Large intestine (tissue), 3 donors: ENCODE results near the gene MAP3K4. TPM values are rescaled to one million over a fixed set of nuclear protein-coding genes. Genes with fewer than 3 reads are reported as not detected.

Experiments
- DNase-seq, 2 donors: peaks; one replicate each; pipeline versions ENCODE4 v3.0.0 to v3.0.0-alpha.2; 2013
- H3K27ac ChIP-seq: one replicate; pipeline ENCODE4 v1.5.1; 2013; ENCODE audit warnings: low read length
- H3K27me3 ChIP-seq: 2 replicates; pipeline ENCODE4 v1.6.1; 2013; ENCODE audit warnings: low read length; ENCODE audit not compliant: control insufficient read depth, insufficient read depth
- H3K36me3 ChIP-seq: 2 replicates; pipeline ENCODE4 v1.6.1; 2013; ENCODE audit warnings: low read length; ENCODE audit not compliant: control insufficient read depth, insufficient read depth
- H3K4me1 ChIP-seq: one replicate; pipeline ENCODE4 v1.6.1; 2013; ENCODE audit warnings: low read length; ENCODE audit not compliant: control insufficient read depth, insufficient read depth
- H3K4me3 ChIP-seq: one replicate; pipeline ENCODE4 v1.5.1; 2013; ENCODE audit warnings: low read length
- H3K9me3 ChIP-seq: one replicate; pipeline ENCODE4 v1.6.1; 2013; ENCODE audit warnings: mild to moderate bottlenecking, low read depth, low read length, moderate library complexity; ENCODE audit not compliant: control insufficient read depth
- WGBS: methylation state at CpG from one replicate; pipeline ENCODE4 v1.1.5; 2013; ENCODE audit warnings: low lambda C conversion rate; ENCODE audit not compliant: insufficient coverage; 5-methylcytosine and 5-hydroxymethylcytosine counted together
- polyA plus RNA-seq: library from polyadenylated mRNA; unstranded; fragments of 120-200 nt; gene quantifications from one replicate; pipeline ENCODE4 v1.2.1, GENCODE V29; 2013

MAP3K4 gene
- polyA plus RNA-seq, 1 donor, result 30.1 TPM

GRCh38 chr6:161139766-161140553 lies 148.4 kb downstream of the MAP3K4 start:
- peaks cover 5% of the 10 kb centered on the region for H3K9me3 ChIP-seq
- no peaks in the 10 kb centered on the region for H3K27me3 ChIP-seq
- H3K4me1 ChIP-seq, result no peaks in the 10 kb centered on the region
- no peak overlapping the region for H3K4me3 ChIP-seq
- H3K36me3 ChIP-seq, result peaks cover 12% of the 10 kb centered on the region
- no peak for DNase-seq
- WGBS, result no CpG with 5 or more reads among the region's 28 CpGs
- H3K27ac ChIP-seq, result no peak overlapping the region

GRCh38 chr6:161140554-161140875 lies 148.9 kb downstream of the MAP3K4 start:
- no peak overlapping the region for H3K4me3 ChIP-seq
- DNase-seq, result no peak
- peaks cover 10% of the 10 kb centered on the region for H3K36me3 ChIP-seq
- H3K4me1 ChIP-seq, result no peaks in the 10 kb centered on the region
- no peak overlapping the region for H3K27ac ChIP-seq
- H3K9me3 ChIP-seq, result peaks cover 5% of the 10 kb centered on the region
- H3K27me3 ChIP-seq, result no peaks in the 10 kb centered on the region
- 100% methylated on average over 1 of the region's 10 CpGs for WGBS

- peaks cover 10% of the 10 kb centered on the region for H3K36me3 ChIP-seq
- no peak overlapping the region for H3K4me3 ChIP-seq
- H3K27ac ChIP-seq, result no peak overlapping the region
- no CpG with 5 or more reads among the region's 11 CpGs for WGBS
- no peak for DNase-seq
- no peaks in the 10 kb centered on the region for H3K27me3 ChIP-seq
- H3K9me3 ChIP-seq, result peaks cover 5% of the 10 kb centered on the region
- H3K4me1 ChIP-seq, result no peaks in the 10 kb centered on the region
Observed at GRCh38 chr6:161141173-161141572, 149.6 kb downstream of the MAP3K4 start.

GRCh38 chr6:161142957-161143296 lies 151.4 kb downstream of the MAP3K4 start:
- H3K4me3 ChIP-seq, result no peak overlapping the region
- H3K27me3 ChIP-seq, result no peaks in the 10 kb centered on the region
- H3K36me3 ChIP-seq, result peaks cover 4% of the 10 kb centered on the region
- peaks cover 5% of the 10 kb centered on the region for H3K9me3 ChIP-seq
- H3K27ac ChIP-seq, result no peak overlapping the region
- WGBS, result no CpG with 5 or more reads among the region's 5 CpGs
- DNase-seq, result no peak
- H3K4me1 ChIP-seq, result no peaks in the 10 kb centered on the region

DNA sequence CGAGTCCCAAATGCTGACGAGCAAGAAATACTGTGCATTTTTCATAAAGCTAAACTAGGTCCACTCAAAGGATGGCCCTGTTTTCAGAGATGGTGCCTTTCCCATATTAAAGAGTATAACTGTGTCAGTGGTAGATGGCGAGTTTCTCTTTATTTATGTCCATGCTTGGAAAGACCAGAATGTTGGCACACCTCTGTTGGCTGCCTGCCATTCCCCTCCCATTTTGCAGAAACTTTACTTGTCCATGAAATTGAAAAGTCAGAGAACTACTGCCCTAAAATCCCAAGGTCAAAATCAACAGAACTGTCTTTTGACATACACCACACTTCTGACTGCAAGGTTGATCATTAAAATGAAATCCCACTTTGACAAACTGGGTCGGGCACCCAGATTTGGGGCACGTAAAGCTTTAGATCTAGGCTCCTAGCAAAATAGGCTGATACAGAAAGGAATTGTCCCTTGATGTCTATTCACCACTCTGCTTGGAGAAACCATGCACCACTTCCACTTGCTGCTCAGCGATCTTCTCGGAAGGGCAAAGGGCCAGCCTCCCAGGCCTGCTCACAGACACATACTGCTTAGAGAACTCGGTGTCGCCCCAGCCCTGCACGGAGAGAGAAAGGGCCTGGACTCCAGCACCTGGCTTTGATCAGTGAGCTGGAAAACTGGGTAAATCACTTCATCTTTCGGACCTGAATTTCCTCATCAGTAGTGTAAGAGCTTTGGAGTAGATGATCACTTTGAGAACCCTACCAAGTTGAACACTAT lies 152.3 kb downstream of the MAP3K4 start:
- Histone ChIP-seq H3K36me3 (peaks cover 6% of the 10 kb centered on the region), H3K4me3 (no peak overlapping the region), H3K4me1 (no peaks in the 10 kb centered on the region), H3K27me3 (no peaks in the 10 kb centered on the region), H3K27ac (no peak overlapping the region), H3K9me3 (peaks cover 5% of the 10 kb centered on the region)
- WGBS, result no CpG with 5 or more reads among the region's 11 CpGs
- DNase-seq, result no peak

GRCh38 chr6:161150136-161150535 lies 158.6 kb downstream of the MAP3K4 start:
- Histone ChIP-seq H3K27me3 (no peaks in the 10 kb centered on the region), H3K36me3 (peaks cover 4% of the 10 kb centered on the region), H3K4me1 (no peaks in the 10 kb centered on the region), H3K27ac (no peak overlapping the region), H3K4me3 (no peak overlapping the region), H3K9me3 (no peaks in the 10 kb centered on the region)
- 67% methylated on average over 1 of the region's 5 CpGs for WGBS
- no peak for DNase-seq

DNA sequence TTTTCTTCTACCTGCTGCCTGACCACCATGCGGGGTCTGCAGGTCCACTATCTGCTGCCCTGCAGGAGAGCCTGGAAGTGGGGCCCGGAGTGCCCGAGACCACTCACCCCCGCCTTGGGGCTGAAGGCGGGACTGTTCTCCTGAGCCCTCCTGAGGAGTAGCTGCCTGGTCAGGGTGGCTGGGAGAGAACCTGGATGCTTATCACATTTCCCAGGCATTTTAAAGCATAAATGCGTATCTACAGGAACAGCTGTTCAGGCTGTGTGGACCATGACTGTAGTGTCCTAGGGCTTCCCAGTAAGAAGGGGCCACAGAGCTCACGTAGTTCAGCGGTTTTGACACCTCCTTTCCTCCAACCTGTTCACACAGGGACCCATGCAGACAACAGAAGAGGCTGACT lies 159.0 kb downstream of the MAP3K4 start:
- H3K36me3 ChIP-seq, result peaks cover 4% of the 10 kb centered on the region
- H3K27me3 ChIP-seq, result no peaks in the 10 kb centered on the region
- WGBS, result no CpG with 5 or more reads among the region's 8 CpGs
- H3K4me3 ChIP-seq, result no peak overlapping the region
- H3K4me1 ChIP-seq, result no peaks in the 10 kb centered on the region
- DNase-seq, result no peak
- no peaks in the 10 kb centered on the region for H3K9me3 ChIP-seq
- H3K27ac ChIP-seq, result no peak overlapping the region

DNA sequence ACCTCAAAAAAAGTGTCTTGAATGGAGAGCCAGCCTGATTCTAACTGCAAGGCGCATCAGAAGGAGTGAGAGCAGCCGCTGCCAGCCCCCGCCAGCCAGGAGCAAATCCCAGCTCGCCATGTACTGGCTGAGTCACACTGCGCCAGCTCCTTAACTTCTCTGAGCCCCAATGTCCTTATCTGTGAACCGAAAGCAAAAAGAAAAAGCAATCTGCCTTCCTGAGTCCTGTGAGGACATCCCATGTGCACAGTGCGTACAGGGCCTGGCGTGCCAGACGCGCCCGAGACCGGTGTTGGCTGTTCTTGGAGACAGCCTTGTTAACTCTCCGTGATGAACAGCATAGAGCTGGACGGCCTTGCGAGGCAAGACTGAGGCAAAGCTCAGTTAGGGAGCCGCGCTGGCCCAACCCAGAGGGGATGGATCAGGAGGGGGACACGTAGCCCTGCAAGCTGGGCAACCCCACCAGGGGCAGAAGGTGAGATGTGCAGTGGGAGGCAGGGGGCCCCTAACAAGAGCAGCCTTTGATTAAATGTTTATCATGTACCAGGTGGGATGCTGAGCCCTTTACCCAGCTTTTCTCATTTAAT lies 159.6 kb downstream of the MAP3K4 start:
- no peaks in the 10 kb centered on the region for H3K4me1 ChIP-seq
- peaks cover 4% of the 10 kb centered on the region for H3K36me3 ChIP-seq
- WGBS, result 100% methylated on average over 3 of the region's 18 CpGs
- H3K9me3 ChIP-seq, result no peaks in the 10 kb centered on the region
- no peaks in the 10 kb centered on the region for H3K27me3 ChIP-seq
- DNase-seq, result no peak
- no peak overlapping the region for H3K4me3 ChIP-seq
- no peak overlapping the region for H3K27ac ChIP-seq

GRCh38 chr6:161151660-161152526 lies 160.3 kb downstream of the MAP3K4 start:
- no peak for DNase-seq
- Histone ChIP-seq H3K9me3 (no peaks in the 10 kb centered on the region), H3K4me3 (no peak overlapping the region), H3K36me3 (peaks cover 4% of the 10 kb centered on the region), H3K4me1 (no peaks in the 10 kb centered on the region), H3K27ac (no peak overlapping the region), H3K27me3 (no peaks in the 10 kb centered on the region)
- no CpG with 5 or more reads among the region's 19 CpGs for WGBS

DNA sequence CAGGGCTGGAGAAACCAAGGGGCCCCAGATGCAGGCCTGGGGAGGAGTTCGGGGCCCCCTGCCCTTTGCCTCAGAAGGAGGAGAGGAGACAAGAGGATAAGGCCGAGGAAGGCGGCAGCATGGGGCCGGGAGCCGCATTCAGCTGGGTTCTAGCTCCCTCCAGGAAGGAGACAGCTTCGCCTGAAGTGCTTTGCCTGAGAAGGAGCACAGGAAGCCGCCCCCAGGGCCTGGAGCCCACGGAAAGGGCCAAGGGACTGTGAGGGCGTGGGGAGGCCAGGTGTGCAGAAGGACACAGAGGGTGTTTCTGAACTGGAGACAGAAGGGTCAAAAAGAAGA lies 160.9 kb downstream of the MAP3K4 start:
- H3K9me3 ChIP-seq, result no peaks in the 10 kb centered on the region
- H3K36me3 ChIP-seq, result peaks cover 4% of the 10 kb centered on the region
- no peak for DNase-seq
- no peaks in the 10 kb centered on the region for H3K27me3 ChIP-seq
- no CpG with 5 or more reads among the region's 9 CpGs for WGBS
- no peaks in the 10 kb centered on the region for H3K4me1 ChIP-seq
- no peak overlapping the region for H3K27ac ChIP-seq
- H3K4me3 ChIP-seq, result no peak overlapping the region
